Spleen (tissue), 11 donors: ENCODE results near the gene AMMECR1L. TPM values are rescaled to one million over a fixed set of nuclear protein-coding genes. Genes with fewer than 3 reads are reported as not detected.
"Not testable (repeated sequence)": the region's sequence is repeated elsewhere in the genome, so short reads cannot be mapped to it uniquely, and the experiment has no call there.

Source experiments
- DNase-seq: peaks from one replicate; pipeline ENCODE4 v3.0.0-alpha.2; 2020
- H3K27ac ChIP-seq, 8 donors: fragments of 200-600 bp; sonication (generic) in 7 of 8; 1 replicate in 4 of 8; 2 replicates in 4 of 8; pipeline versions ENCODE4 v1.5.0 to v1.8.0; 2016 to 2021; ENCODE audit warnings: inconsistent platforms in 4 of 8, mild to moderate bottlenecking in 4 of 8, moderate library complexity in 1 of 8
- H3K27me3 ChIP-seq, 7 donors: fragments of 200-600 bp; sonication (generic) in 6 of 7; replicated peaks in 1 of 7; 1 replicate in 4 of 7; 2 replicates in 3 of 7; pipeline versions ENCODE4 v1.5.0 to v1.8.0; 2016 to 2021; ENCODE audit warnings: inconsistent platforms in 3 of 7, mild to moderate bottlenecking in 1 of 7
- H3K36me3 ChIP-seq, 6 donors: fragments of 200-600 bp; sonication (generic) in 5 of 6; 1 replicate in 4 of 6; 2 replicates in 2 of 6; pipeline versions ENCODE4 v1.5.0 to v1.8.0; 2016 to 2021; ENCODE audit warnings: inconsistent platforms in 2 of 6
- H3K4me1 ChIP-seq, 6 donors: fragments of 200-600 bp; sonication (generic) in 5 of 6; 1 replicate in 3 of 6; 2 replicates in 3 of 6; pipeline versions ENCODE4 v1.5.0 to v1.8.0; 2016 to 2021; ENCODE audit warnings: inconsistent platforms in 3 of 6
- H3K4me3 ChIP-seq, 8 donors: fragments of 200-600 bp; sonication (generic) in 7 of 8; 1 replicate in 4 of 8; 2 replicates in 4 of 8; pipeline versions ENCODE4 v1.5.0 to v1.8.0; 2016 to 2021; ENCODE audit warnings: inconsistent platforms in 4 of 8, mild to moderate bottlenecking in 4 of 8, moderate library complexity in 2 of 8
- H3K9me3 ChIP-seq, 8 donors: fragments of 200-600 bp; sonication (generic) in 7 of 8; 1 replicate in 4 of 8; 2 replicates in 4 of 8; pipeline versions ENCODE4 v1.5.0 to v1.8.0; 2016 to 2021; ENCODE audit warnings: inconsistent platforms in 4 of 8
- CTCF ChIP-seq, 11 experiments: fragments of 200-600 bp in 7 of 11; fragments of 450-650 bp in 4 of 11; sonication (generic) in 4 of 11; IDR thresholded peaks in 8 of 11; conservative IDR thresholded peaks in 3 of 11; 1 replicate in 7 of 11; 2 replicates in 4 of 11; pipeline versions ENCODE4 v1.4.0 to v1.8.0; 2016 to 2021; ENCODE audit warnings: antibody characterized with exemption in 11 of 11, inconsistent platforms in 4 of 11, mild to moderate bottlenecking in 1 of 11
- POLR2A ChIP-seq, 3 donors: fragments of 450-650 bp; IDR thresholded peaks; one replicate each; pipeline ENCODE4 v1.5.1; 2017; ENCODE audit warnings: antibody characterized with exemption in 3 of 3, mild to moderate bottlenecking in 1 of 3
- POLR2AphosphoS5 ChIP-seq, 3 donors: sonication (generic); formaldehyde crosslinking; IDR thresholded peaks; one replicate each; pipeline ENCODE4 v1.5.1; 2017; ENCODE audit warnings: antibody characterized with exemption in 3 of 3
- WGBS, 5 donors: extraction: QIAGEN DNeasy Blood & Tissue Kit in 3 of 5; methylation state at CpG; one replicate each; pipeline versions ENCODE4 v1.1.5 to v1.1.7; 2013 to 2018; 5-methylcytosine and 5-hydroxymethylcytosine counted together
- intact Hi-C: fragments of 100-400 bp; cut with DNase I; formaldehyde crosslinking; loops from one replicate; pipeline ENCODE4 v1.15.0; 2023; ENCODE audit warnings: low total_unique reads
- polyA plus RNA-seq, 3 donors: library from polyadenylated mRNA; stranded (reverse); fragments of 200-250 nt; gene quantifications; one replicate each; pipeline ENCODE4 v1.2.1, GENCODE V29; 2013
- small RNA-seq, 4 donors: library from RNA; depleted of rRNA; stranded (forward); fragments of <200 nt; gene quantifications; one replicate each; pipeline ENCODE3, GENCODE V24; 2016
- total RNA-seq, 7 donors: library from RNA; depleted of rRNA in 3 of 7; stranded (reverse); fragments of >200 nt in 3 of 7; fragmentation: NEBNext Ultra II Directional in 4 of 7; extraction: Animal tissue kit (Norgen Biotek cat#: 25700) in 4 of 7; gene quantifications; one replicate each; pipeline versions ENCODE4 v1.1.0 to v1.2.1, GENCODE V29; 2016 to 2021
- donor health status: healthy with polysubstance abuse.
- donor health status: DM: no; HTN: no; CAD: no; lungs with moderate emphysema.
- donor health status: DM: no; HTN: no; CAD: no.
- donor health status: Bipolar disorder and iron deficiency.
- donor health status: healthy.
- donor health status: DM: no; HTN: no; CAD: no.
- donor health status: DM: yes; HTN: yes; CAD: no.

Gene AMMECR1L
- total and polyA plus RNA-seq, 10 donors, result 4.8 to 17.2 (median 13.9) TPM

- Histone ChIP-seq H3K27ac (no peak overlapping the region), H3K4me3 (no peak overlapping the region), H3K9me3 (peaks cover 0 to 42% (median 37%) of the 10 kb centered on the region in 8 donors), H3K4me1 (no peaks in the 10 kb centered on the region), H3K36me3 (no peaks in the 10 kb centered on the region), H3K27me3 (no peaks in the 10 kb centered on the region)
- TF ChIP-seq POLR2A (IDR thresholded peaks at IDR 0.05) (no peak), CTCF (IDR thresholded peaks at IDR 0.05 in 8 of 11, conservative IDR thresholded peaks at IDR 0.05 in 3 of 11) (no peak), POLR2AphosphoS5 (IDR thresholded peaks at IDR 0.05) (no peak)
- WGBS, 5 donors, result 75 to 89% (median 80%) methylated on average over 8 of the region's 8 CpGs
- DNase-seq, result no peak
- intact Hi-C loops, result no loop called here
Measured at GRCh38 chr2:127818794-127819425, 66.8 kb downstream of the AMMECR1L start.

- Histone ChIP-seq H3K27ac (no peak overlapping the region), H3K4me3 (no peak overlapping the region), H3K27me3 (no peaks in the 10 kb centered on the region), H3K36me3 (no peaks in the 10 kb centered on the region), H3K4me1 (no peaks in the 10 kb centered on the region), H3K9me3 (peaks cover 0 to 42% (median 37%) of the 10 kb centered on the region in 8 donors)
- DNase-seq, result no peak
- intact Hi-C loops, result no loop called here
- TF ChIP-seq POLR2AphosphoS5 (IDR thresholded peaks at IDR 0.05) (no peak), POLR2A (IDR thresholded peaks at IDR 0.05) (no peak), CTCF (IDR thresholded peaks at IDR 0.05 in 8 of 11, conservative IDR thresholded peaks at IDR 0.05 in 3 of 11) (no peak)
- WGBS, 5 donors, result 82 to 94% (median 87%) methylated on average over 5 of the region's 5 CpGs
Measured at GRCh38 chr2:127818241-127818640, 67.5 kb downstream of the AMMECR1L start.

GRCh38 chr2:127814677-127815076 is 71.1 kb downstream of the AMMECR1L start:
- 81 to 96% (median 90%) methylated on average over 1 of the region's 1 CpG for WGBS, 5 donors
- Histone ChIP-seq H3K9me3 (peaks cover 0 to 15% (median 12%) of the 10 kb centered on the region in 8 donors), H3K27me3 (no peaks in the 10 kb centered on the region), H3K27ac (no peak overlapping the region), H3K4me3 (no peak overlapping the region), H3K36me3 (no peaks in the 10 kb centered on the region), H3K4me1 (peaks cover 4 to 18% (median 9%) of the 10 kb centered on the region in 6 donors)
- TF ChIP-seq POLR2AphosphoS5 (IDR thresholded peaks at IDR 0.05), result no peak
- no peak for TF ChIP-seq CTCF (IDR thresholded peaks at IDR 0.05 in 8 of 11, conservative IDR thresholded peaks at IDR 0.05 in 3 of 11)
- TF ChIP-seq POLR2A (IDR thresholded peaks at IDR 0.05), result no peak
- DNase-seq, result no peak
- intact Hi-C loops, result no loop called here

GRCh38 chr2:127812441-127812840 is 73.3 kb downstream of the AMMECR1L start:
- DNase-seq, H3K9me3 ChIP-seq, H3K27ac ChIP-seq, intact Hi-C loops, H3K4me3 ChIP-seq, H3K36me3 ChIP-seq, H3K27me3 ChIP-seq: not testable (repeated sequence)
- H3K4me1 ChIP-seq, result peaks cover 26 to 40% (median 31%) of the 10 kb centered on the region in 6 donors
- 87 to 95% (median 92%) methylated on average over 3 of the region's 3 CpGs for WGBS, 5 donors

Small RNA genes lying within 50 kb of the gene (small RNA-seq; reads per million reads assigned to genes)
- gene AC012306.1 (0 reads per million in 4 donors), gene RF00017 (0 reads per million in 4 donors), gene RF00019 (0 reads per million in 4 donors), gene RNU6-395P (0 reads per million in 4 donors)

Other genes starting within 250 kb of the AMMECR1L start
- under 1 TPM in 3 of 7 donors, not detected in 4; 0.22 to 0.79 (median 0.23) TPM for gene GPR17, start 239.8 kb downstream of the AMMECR1L start, total RNA-seq
- 1 to 10 TPM in 1 of 3 donors, under 1 TPM in 2; 0.09 to 1.9 (median 0.26) TPM for gene GPR17, start 239.8 kb downstream of the AMMECR1L start, polyA plus RNA-seq
- 100 to 1,000 TPM in 3 of 7 donors, 10 to 100 TPM in 4; 62.5 to 190 (median 76.3) TPM for gene LIMS2, start 210.4 kb downstream of the AMMECR1L start, total RNA-seq
- 100 to 1,000 TPM in 2 of 3 donors, 10 to 100 TPM in 1; 76.1 to 437 (median 328) TPM for gene LIMS2, start 210.4 kb downstream of the AMMECR1L start, polyA plus RNA-seq
- 10 to 100 TPM in 3 of 7 donors, 1 to 10 TPM in 4; 3.7 to 13.2 (median 9.6) TPM for gene SFT2D3, start 184.5 kb downstream of the AMMECR1L start, total RNA-seq
- gene SFT2D3, start 184.5 kb downstream of the AMMECR1L start, polyA plus RNA-seq, result 1 to 10 TPM; 8.3 to 9.0 (median 8.8) TPM
- 10 to 100 TPM; 56.6 to 85.3 (median 64.1) TPM for gene WDR33, start 74.8 kb downstream of the AMMECR1L start, total RNA-seq
- gene WDR33, start 74.8 kb downstream of the AMMECR1L start, polyA plus RNA-seq, result 10 to 100 TPM; 15.4 to 18.4 (median 17.5) TPM
- gene POLR2D, start 27.8 kb downstream of the AMMECR1L start, total RNA-seq, result 10 to 100 TPM; 16.1 to 29.8 (median 25.6) TPM
- gene POLR2D, start 27.8 kb downstream of the AMMECR1L start, polyA plus RNA-seq, result 10 to 100 TPM; 11.4 to 16.0 (median 13.4) TPM
- gene SAP130, start 142.1 kb upstream of the AMMECR1L start, total RNA-seq, result 10 to 100 TPM; 13.2 to 23.5 (median 17.8) TPM
- gene SAP130, start 142.1 kb upstream of the AMMECR1L start, polyA plus RNA-seq, result 1 to 10 TPM; 3.6 to 5.7 (median 5.1) TPM
- 10 to 100 TPM; 43.9 to 64.6 (median 50.0) TPM for gene UGGT1, start 205.2 kb upstream of the AMMECR1L start, total RNA-seq
- gene UGGT1, start 205.2 kb upstream of the AMMECR1L start, polyA plus RNA-seq, result 1 to 10 TPM; 4.0 to 6.7 (median 4.5) TPM